Upper lobe of right lung (tissue), 1 donor: ENCODE measurements around the gene AARS1. TPM values are rescaled to one million over a fixed set of nuclear protein-coding genes. Genes with fewer than 3 reads are reported as not detected.

Experiments used
- ATAC-seq: fragments of 200-7000 bp; cut with Tn5 transposase; one replicate; pipeline ENCODE4 v1.9.1; 2020; ENCODE audit warnings: mild to moderate bottlenecking, moderate library complexity
- DNase-seq: peaks from one replicate; pipeline ENCODE4 v3.0.0-alpha.2; 2020
- H3K27ac ChIP-seq: fragments of 200-600 bp; one replicate; pipeline ENCODE4 v1.8.0; 2022
- H3K27me3 ChIP-seq: fragments of 200-600 bp; one replicate; pipeline ENCODE4 v1.8.0; 2022; ENCODE audit warnings: mild to moderate bottlenecking
- H3K36me3 ChIP-seq: fragments of 200-600 bp; one replicate; pipeline ENCODE4 v1.8.0; 2022
- H3K4me1 ChIP-seq: fragments of 200-600 bp; one replicate; pipeline ENCODE4 v1.8.0; 2022
- H3K4me3 ChIP-seq: fragments of 200-600 bp; one replicate; pipeline ENCODE4 v1.8.0; 2022; ENCODE audit warnings: mild to moderate bottlenecking
- H3K9me3 ChIP-seq: fragments of 200-600 bp; one replicate; pipeline ENCODE4 v1.8.0; 2022
- intact Hi-C: fragments of 100-400 bp; cut with DNase I; formaldehyde crosslinking; loops from one replicate; pipeline ENCODE4 v1.11.0; 2022
- total RNA-seq: library from RNA; stranded (reverse); fragmentation: NEBNext Ultra II Directional; extraction: Animal tissue kit (Norgen Biotek cat#: 25700); gene quantifications from one replicate; pipeline ENCODE4 v1.2.1, GENCODE V29; 2021
- TF ChIP-seq, protein P1 (sequence below): fragments of 200-600 bp; IDR thresholded peaks from one replicate; pipeline ENCODE4 v1.8.0; 2022; ENCODE audit warnings: antibody characterized with exemption
- donor health status: DM: no; HTN: yes; CAD: no; lungs with severe emphysema.

Gene AARS1
- total RNA-seq, 1 donor from 2014 or later, result 113 TPM

DNA sequence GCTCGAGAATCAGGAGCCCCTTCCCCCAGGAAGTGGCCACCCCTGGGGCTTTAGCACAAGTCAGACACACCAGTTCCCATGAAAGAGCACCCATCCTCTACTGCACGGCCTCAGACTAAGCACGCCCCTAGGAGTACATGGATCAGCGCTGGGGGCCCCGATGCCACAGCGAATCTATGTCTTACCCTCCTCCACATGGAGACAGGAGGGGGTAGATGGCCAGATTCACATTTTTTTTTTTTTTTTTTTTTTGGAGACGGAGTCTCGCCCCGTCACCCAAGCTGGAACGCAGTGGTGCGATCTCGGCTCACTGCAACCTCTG, 34.4 kb downstream of the AARS1 start:
- H3K27me3 ChIP-seq, result no peaks in the 10 kb centered on the region
- ATAC-seq, result no peak
- peaks cover 83% of the 10 kb centered on the region for H3K36me3 ChIP-seq
- TF ChIP-seq, protein P1, sequence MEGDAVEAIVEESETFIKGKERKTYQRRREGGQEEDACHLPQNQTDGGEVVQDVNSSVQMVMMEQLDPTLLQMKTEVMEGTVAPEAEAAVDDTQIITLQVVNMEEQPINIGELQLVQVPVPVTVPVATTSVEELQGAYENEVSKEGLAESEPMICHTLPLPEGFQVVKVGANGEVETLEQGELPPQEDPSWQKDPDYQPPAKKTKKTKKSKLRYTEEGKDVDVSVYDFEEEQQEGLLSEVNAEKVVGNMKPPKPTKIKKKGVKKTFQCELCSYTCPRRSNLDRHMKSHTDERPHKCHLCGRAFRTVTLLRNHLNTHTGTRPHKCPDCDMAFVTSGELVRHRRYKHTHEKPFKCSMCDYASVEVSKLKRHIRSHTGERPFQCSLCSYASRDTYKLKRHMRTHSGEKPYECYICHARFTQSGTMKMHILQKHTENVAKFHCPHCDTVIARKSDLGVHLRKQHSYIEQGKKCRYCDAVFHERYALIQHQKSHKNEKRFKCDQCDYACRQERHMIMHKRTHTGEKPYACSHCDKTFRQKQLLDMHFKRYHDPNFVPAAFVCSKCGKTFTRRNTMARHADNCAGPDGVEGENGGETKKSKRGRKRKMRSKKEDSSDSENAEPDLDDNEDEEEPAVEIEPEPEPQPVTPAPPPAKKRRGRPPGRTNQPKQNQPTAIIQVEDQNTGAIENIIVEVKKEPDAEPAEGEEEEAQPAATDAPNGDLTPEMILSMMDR, result no peak
- H3K4me1 ChIP-seq, result peaks cover 10% of the 10 kb centered on the region
- no peak overlapping the region for H3K4me3 ChIP-seq
- intact Hi-C loops, result no loop called here
- H3K27ac ChIP-seq, result no peak overlapping the region
- DNase-seq, result no peak
- no peaks in the 10 kb centered on the region for H3K9me3 ChIP-seq

DNA sequence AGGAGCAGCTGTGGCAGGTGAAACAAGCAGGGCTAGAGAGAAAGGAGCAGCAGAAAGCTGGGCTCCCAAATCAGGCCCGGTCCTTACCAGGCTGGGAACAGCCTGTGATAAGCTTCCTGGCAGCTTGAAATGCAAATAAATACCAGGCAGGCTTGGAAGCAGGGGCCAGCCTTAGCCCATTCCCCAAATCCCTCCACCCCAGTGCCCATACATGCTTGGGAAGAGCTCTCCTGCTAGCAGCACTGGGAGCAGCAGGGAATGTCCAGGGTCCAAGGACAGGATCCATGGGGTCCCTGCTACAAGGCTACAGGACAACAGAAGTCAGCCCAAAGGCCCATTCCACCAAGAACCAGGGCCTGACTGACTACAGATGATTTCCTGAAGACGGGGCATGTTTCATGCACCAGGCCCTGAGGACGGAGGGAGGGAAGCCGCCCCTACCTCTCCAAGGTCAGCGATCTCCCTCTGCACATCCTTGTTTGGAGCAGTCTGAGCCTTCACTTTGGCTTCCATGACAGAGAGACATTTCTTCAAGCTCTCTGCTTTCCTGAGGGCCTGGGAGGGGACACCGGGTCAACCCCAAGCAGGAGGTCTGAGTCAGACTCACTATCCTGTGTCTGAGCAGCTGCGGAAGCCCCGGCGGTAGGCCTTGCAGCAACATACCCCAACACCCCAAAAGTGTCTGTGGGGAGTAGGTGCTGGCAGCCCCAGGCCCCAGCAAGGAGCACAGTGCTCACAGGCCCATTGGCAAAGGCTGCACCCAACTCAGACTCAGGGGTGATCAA, 34.9 kb downstream of the AARS1 start:
- DNase-seq, result no peak
- intact Hi-C loops, result no loop called here
- peaks cover 80% of the 10 kb centered on the region for H3K36me3 ChIP-seq

DNA sequence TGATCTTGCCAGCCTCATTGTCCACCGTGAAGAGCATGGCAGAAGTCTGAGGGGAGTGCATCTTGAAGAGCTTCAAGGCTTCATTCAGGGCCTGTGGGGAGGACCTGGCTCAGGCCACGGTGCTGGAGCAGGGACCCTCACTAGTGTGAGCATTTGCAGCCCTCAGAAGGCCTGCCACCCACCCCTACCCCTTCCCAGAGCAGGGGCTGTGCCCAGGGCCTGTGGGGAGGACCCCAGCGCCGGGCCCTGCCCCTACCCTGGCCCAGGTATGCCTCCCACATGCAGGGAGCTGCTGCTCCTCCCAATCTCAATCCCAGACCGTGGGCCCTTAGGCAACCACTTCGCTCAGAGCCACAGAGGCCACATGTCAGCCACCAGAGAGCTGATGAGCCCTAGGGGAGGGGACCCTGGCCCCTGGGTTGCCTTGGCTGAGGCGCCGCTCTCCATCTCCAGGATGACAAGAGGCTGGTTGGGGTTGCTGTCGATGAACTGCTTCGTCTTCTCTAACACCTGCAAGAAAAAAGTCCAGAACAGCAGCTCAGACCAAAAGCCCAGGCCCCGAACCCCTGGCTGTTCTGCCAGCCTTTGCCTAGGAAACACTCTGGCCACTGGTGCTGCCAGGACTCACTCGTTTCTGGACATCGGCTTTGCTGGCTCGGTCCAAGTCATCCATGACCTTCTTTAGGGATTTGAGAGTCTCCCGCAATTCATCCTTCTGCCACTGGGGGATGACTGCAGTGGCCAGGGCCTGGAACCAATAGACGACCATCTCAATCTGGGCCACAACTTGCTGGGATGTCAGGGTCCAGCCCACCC, 35.8 kb downstream of the AARS1 start:
- DNase-seq, result no peak
- H3K9me3 ChIP-seq, result no peaks in the 10 kb centered on the region
- no peak overlapping the region for H3K4me3 ChIP-seq
- TF ChIP-seq, protein P1, result peak; percentile 44
- H3K4me1 ChIP-seq, result peaks cover 20% of the 10 kb centered on the region
- intact Hi-C loops, result no loop called here
- no peaks in the 10 kb centered on the region for H3K27me3 ChIP-seq
- ATAC-seq, result no peak
- H3K27ac ChIP-seq, result no peak overlapping the region
- H3K36me3 ChIP-seq, result peaks cover 72% of the 10 kb centered on the region

More for the DNA sequence above, 34.9 kb downstream of the AARS1 start:
- H3K9me3 ChIP-seq, result no peaks in the 10 kb centered on the region
- TF ChIP-seq, protein P1, result peak; percentile 3
- no peak overlapping the region for H3K27ac ChIP-seq
- no peak for ATAC-seq
- H3K4me1 ChIP-seq, result peaks cover 16% of the 10 kb centered on the region
- no peaks in the 10 kb centered on the region for H3K27me3 ChIP-seq
- no peak overlapping the region for H3K4me3 ChIP-seq

DNA sequence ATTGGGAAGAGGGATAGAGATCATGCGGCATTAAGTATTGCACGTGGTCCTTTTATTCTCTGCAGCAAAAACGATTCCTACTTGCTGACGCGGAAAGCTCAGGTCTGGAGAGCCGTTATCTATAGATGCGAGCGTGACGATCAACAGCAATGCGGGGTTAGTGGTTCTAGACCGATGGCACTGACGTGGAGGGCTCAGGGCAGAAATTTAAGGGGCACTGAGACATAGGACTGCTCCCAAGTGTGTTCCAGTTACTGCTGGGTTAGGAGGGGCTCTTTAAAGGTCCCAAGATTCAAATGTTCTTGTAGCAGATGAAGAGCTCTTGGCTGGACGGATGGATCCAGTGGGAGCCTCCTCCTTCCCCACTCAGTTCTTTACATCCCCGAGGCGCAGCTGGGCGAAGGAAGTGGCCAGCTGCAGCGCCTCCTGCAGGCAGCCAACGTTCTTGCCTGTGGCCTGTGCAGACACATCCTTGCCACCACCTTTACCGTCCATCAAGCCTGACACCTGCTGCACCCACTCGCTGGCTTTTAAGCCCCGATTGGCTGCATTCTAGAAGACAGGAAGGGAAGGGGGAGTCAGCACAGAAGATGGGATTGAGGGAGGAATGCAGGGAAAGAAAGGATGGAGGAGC, 36.8 kb downstream of the AARS1 start:
- no peak overlapping the region for H3K27ac ChIP-seq
- intact Hi-C loops, result no loop called here
- TF ChIP-seq, protein P1, result peak; percentile 36
- H3K4me3 ChIP-seq, result peak overlapping the region; percentile 74
- H3K36me3 ChIP-seq, result peaks cover 61% of the 10 kb centered on the region
- DNase-seq, result no peak
- H3K9me3 ChIP-seq, result no peaks in the 10 kb centered on the region
- ATAC-seq, result no peak
- peaks cover 22% of the 10 kb centered on the region for H3K4me1 ChIP-seq
- no peaks in the 10 kb centered on the region for H3K27me3 ChIP-seq

DNA sequence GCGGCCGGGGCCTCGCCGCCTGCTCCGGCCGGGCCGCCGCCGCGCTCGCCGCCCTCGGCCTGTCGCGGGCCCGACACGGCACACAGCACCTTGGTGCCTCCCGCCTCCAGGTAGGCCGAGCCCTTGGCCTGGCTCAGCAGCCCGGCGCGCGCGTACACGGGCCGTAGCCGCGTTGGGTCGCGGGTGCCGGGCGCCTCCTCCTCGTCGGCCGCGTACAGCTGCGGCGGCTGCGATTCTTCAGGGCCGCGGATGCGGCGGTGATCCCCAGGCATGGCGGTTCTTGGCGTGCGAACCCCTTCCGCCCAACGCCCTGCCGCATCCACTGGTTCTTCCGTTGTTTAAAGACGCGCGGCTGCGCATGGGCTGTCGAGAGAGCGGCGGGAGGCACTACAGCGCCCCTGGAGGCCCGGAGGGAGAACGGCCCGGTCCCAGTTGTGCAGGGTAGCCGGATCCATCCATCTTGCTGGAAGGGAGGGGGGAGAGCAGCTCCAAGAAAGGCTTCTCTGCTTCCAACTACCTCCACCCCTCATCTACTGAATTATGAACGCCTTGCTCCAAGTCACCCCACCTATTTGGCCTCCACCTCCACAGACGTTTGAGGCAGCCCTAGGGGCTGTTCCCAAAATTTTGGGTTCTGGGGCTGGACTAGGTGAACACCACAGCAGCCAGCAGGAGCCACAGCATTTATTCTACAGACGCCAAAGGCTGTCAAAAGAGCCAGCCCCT, 37.5 kb downstream of the AARS1 start, which contains the start of gene EXOSC6:
TSS of gene EXOSC6 (minus strand) at position 312 of the 726 bp plus-strand sequence. CDS start at position 272, 40 bp downstream.
- ATAC-seq (peak; percentile 99), DNase-seq (peak; percentile 95)
- Histone ChIP-seq H3K4me3 (peak within 1 kb of the TSS; percentile 74), H3K36me3 (peaks cover 54% of the 10 kb centered on the region), H3K27ac (peak within 1 kb of the TSS; percentile 83), H3K9me3 (no peaks in the 10 kb centered on the region), H3K27me3 (no peaks in the 10 kb centered on the region), H3K4me1 (peaks cover 22% of the 10 kb centered on the region)
- TF ChIP-seq, protein P1, result peak; percentile 93
- intact Hi-C loops, result no loop called here
